Activated T-helper 1 cell treated with anti-CD3 and anti-CD28 coated beads, Interleukin-2, amount 50 U/mL, for 16 hours (primary cell): ENCODE measurements around the gene MAP2K6.
"Not testable (repeated sequence)": the region's sequence is repeated elsewhere in the genome, so short reads cannot be mapped to it uniquely, and the experiment has no call there.

Experiments used
- DNase-seq, 2 donors: peaks; one replicate each; pipeline ENCODE4 v3.0.0-alpha.2; 2020; ENCODE audit warnings: low read depth in 1 of 2, low spot score in 1 of 2

Gene MAP2K6

DNA sequence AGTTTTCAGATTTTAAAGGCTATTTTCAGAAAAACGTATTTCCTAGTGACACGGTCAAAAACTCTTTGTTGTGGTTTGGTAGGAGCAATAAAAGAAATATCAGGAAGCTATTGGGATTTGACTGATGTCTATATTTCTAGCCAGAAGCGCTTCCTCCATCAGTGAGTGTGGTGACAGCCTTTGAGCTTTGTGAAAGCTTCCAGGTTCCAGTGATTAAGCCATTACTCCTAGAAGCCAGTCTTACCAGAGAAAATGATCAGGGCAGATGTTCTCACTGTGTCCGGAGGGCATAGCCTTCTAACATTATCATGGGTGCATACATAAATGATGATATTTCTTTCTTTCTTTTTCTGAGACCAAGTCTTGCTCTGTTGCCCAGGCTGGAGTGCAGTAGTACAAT, 39.6 kb downstream of the MAP2K6 start:
- no peak for DNase-seq

DNA sequence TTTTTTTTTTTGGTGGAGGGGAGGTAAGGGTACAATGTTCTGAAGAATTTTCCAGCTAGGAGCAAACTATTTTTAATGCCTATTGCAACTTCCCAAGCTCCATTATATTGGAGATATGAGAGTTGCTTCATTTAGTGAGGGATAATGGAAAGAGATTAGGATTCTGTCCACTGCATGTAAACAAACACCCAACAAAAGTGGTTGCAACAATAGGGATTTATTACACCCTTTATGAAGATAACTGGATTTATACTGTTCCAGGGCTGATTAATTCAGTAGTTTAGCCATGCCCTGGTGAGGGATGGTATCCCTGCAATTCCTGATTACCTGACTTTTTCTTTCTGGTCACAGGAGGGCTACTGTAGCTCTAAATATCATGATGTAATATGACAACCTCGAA, 40.5 kb downstream of the MAP2K6 start:
- DNase-seq: no peak

DNA sequence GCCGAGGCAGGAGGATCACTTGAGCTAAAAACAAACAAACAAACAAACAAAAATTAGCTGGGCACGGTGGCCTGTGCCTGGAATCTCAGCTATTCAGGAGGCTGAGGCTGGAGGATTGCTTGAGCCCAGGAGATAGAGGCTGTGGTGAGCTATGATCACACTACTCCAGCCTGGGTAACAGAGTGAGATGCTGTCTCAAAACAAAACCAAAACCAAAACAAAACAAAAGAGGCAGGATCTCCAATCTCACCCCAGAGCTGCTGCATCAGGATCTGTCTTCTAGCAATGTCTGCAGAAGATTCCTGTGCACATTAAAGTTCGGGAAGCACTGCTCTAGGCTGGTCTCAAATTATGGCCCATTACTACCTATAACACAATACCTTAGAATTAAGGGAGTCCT, 43.1 kb downstream of the MAP2K6 start:
- no peak for DNase-seq

DNA sequence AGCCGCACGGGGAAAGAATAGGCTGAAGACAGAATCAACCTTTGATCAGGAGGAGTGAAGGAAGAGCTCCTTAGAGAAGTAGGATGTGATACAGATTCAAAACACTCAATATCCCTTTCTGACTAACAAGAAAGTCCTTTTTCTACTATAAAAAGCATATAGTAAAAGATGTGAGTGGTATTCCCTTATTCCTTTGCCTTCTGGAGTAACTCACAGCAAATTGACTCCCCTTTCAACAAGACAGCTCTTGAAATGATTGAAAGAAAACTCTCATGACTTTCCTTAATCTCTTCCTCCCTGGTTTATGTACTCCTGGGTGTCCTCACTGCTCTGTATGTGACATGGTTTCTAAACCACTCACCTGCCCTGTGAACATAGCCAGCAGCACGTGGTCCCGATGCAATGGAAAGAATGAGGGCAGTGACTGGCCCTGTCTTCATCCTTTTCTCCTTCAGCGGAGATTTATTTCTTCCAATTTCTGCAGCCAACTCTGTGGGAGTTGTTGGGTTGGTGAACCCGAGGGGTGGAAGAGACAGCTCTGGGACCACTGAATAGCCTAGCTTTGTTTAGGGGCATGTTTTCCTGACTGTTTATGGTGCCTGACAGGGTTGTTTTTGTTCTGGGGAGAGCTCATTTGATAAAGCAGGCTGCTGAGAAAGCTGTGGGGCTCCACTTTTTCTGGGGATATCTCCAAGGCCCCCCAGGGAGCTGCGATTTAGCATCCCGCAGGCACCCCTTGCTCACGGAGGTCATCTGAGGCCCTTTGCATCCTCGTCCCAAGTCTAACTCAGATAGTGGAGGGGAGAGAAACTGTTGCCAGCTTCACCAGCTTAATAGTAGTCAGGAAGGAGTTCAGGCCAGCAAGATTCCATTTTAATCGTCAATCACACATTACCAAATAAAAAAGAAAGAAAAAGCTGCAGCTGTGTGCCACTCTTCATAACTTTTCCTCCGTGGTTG, 46.7 kb downstream of the MAP2K6 start:
- DNase-seq: no peak

DNA sequence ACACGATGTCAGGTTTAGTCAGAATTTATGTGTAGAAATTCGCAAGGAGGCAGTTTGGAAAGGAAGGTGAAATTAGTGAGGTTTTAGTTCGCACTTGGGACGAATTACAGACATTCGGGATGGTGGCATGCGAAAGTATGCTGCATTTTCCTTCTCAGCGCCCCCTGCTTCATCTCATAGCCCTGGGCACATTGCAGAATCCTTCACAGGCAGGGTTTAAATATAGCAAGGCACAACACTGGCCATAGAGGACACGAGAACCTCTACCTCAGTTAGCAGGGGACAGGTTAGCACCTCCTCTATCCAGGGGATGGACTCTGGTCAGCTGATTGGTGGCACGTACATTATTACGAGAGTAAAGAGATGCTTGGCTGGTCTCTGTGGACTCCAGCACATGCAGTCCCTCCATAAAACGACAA, 47.5 kb downstream of the MAP2K6 start:
- DNase-seq: no peak

DNA sequence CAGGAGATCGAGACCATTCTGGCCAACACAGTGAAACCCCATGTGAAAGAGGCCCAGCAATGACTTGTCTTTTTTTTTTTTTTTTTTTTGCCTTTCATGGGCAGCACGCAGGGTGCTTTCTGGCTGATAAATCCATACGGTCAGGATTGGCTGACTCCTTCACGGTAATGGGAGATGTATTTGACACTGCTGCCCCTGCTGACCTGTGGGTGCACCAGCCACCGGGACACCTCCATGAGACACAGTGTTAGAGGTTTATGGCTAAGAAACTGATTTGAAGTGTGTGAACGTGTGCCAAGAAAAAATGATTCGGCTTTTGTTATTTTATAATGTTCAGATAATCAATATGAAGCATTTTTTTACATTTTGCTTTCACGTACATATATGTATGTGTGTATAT, 48.4 kb downstream of the MAP2K6 start:
- no peak for DNase-seq

DNA sequence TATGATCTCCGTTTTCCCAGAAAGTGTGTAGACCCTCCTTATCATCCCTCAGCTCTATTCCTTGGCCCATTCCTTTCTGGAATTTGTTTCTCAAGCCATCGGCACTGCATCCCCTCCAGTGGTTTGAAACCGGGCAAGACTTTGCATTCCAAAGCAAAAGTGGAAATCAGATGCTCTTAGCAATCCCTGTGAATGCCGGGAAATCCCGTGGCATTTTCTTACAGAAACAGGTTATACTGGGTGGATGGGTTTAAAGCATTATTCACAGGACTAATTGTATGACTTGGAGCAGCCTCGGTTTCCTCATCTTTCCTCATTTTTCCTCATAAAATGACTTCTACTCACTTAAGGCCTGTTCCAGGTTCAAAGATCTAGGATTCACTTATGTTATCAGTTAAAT, 52.0 kb downstream of the MAP2K6 start:
- no peak for DNase-seq

DNA sequence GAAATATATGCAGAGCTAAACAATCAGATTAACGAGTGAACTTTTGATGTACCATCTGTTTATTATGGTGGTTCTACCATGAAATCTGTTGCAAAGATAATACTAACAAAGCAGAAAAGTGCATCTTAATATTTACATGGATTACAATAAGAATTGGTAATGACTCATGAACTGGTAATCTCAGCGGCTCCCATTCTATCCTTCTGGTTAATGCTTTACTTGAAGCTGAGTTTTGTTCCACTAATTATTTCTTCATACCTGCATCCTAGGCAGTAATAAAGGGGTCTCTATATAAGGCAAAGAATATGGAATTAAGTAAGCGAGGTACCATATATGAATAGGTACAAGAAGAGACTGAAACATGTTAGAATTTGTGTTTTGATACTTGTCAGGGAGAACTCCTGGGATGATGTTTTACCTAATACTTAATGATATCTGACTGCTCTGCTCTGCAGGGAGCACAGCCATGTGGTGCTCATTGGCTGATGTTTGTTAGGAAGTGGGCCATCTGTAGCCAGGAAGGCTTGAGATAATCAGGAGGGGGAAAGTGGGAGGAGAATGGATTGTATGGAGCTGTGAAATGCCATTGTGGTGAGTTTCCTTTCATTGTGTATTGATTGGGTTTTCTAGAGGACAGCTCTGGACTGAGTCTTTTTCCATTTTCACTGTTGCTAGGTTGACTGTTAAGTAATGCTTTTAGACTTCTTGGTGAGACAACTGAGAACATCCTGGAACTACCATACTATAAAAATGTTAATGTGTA, 52.6 kb downstream of the MAP2K6 start:
- DNase-seq: no peak

DNA sequence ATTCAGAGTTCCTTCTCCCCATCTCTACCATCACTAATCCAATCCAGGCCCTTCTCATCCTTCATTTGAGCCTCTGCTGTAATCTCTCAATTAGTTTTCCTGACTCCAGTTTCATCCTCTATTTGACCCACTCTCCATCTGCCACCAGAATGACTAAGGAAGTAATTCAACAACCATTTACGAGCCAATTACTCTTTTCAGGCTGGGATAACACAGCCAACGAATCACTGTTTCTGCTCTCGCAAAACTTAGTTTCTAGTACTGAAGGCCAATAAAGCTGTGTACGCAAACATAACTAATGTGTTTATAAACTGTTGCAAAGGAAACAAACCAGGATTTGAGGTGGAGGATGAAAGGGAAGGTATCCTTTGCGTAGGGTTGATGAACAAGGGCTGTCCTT, 53.7 kb downstream of the MAP2K6 start:
- DNase-seq: no peak

DNA sequence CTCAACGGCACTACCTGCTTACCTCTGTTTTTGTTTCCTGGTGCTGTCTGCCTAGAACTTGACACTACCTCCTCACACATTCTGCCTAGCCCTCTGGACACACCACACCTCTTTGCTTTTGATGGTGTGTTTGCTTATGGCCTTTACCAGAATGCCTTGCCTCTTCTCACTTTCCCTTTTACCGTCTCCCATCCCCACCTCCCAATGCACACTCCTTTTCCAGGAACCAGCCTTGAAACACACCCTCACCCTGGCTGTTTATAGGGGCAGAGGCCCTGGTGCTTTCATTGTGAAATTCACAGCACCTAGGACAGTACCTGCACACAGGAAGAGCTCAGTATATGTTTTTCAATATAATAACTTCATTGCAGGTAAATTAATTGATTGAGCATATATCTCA, 56.2 kb downstream of the MAP2K6 start:
- DNase-seq: no peak

DNA sequence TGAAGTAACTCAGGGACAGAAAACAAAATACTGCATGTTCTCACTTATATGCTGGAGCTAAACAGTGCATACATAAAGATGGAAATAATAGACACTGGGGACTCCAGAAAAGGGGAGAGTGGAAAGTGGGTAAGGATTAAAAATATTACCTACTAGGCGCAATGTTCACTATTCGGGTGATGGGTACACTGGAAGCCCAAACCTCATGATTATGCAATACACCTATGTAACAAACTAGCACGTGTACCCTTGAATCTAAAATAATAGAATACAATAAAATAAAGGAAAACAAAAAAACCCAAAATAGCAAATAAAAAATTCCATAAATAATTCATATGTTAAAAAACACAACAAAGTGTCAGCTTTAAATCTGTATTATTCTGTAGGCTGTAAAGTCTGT, 56.9 kb downstream of the MAP2K6 start:
- no peak for DNase-seq

DNA sequence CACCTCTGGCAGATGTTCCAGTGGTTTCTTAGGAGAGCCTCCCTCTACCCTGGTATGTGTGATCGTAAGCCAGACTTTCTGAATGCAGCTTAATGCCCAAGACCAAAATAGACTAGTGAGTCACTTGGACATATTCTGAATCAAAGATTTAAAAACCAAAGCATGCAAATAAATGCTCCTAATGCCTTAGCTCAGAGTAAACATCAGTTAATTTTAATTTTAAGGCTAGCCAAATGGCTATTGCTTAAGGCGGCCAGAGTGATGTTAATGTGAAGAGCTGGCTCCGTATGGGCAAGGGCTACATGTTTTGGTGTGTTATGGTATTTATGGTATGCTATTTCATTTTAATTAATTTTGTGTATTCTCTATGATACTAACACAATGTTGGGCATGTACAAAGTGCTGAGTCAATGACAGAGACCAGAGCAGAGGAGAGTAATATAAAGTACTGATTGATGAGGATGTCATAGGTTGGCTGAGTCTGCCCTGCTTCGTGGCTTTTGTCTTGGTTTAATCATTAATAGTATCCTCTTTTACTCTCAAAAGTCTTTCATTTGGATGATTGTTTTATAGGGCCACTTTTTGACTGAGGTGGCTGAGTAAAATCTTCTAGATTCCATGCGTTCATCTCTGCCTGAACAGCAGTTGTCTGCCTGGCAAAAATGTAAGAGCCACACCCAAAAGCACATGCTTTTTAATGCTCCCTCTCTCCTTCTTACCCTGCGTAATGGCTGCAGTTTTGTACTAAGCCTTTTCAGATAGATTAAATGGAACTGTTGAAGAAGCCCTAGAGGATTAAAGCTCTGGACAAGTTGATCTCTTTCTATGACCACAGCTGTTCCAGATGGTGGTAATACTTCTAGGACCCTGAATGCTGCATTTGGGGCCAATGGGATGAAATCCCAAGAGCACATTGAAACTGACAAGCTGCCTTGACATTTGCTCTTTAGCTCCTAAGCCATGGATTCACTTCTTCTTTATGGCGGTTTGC, 59.6 kb downstream of the MAP2K6 start:
- no peak for DNase-seq

DNA sequence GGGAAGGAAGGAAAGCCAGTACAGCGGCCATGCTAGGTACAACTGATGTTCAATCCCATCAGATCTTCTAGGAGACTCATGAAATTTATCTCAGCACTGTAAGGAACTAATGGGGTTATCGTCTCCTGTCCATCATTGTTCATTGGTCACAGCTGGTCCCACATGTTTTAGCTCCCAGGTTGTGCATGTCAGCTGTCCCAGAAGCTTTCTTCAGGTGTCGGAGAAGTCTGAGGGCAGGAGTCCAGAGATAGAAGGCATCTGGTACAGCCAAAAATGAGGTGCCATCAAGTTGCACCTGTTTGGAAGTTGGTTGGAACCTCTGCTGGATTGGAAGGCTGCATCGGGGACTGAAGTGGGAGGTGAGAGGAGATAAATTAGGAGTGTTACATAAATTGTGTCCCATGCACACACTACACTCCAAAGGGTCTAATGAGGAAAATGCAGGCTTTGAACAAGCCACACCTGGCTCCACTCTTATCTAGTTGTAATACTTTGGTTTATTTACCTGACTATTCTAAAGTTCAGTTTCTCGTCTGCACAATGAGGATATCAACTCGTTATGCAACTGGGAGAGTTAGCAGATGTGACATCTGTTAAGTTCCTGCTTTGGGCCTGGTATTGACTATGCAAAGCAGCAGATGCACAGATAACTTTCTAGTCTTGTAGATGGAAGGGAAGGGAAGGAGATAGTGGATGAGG, 62.9 kb downstream of the MAP2K6 start:
- no peak for DNase-seq

DNA sequence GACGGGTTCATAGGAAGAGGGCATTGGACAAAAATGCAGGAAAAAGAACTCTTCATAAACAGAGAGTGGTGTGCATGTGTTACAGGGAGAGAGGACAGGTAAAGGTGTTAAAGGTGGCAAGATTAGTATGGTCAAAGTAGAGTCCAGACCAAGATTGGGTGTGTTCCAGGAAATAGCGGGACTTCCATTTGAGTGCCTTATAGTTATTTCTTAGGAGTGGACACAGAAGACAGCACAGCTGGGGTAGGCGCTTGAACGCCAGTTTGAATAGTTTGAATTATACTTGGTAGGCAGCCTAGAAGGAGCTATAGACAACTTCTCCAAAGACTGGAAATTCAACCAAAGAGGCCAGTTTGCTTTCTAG, 63.4 kb downstream of the MAP2K6 start:
- no peak for DNase-seq

DNA sequence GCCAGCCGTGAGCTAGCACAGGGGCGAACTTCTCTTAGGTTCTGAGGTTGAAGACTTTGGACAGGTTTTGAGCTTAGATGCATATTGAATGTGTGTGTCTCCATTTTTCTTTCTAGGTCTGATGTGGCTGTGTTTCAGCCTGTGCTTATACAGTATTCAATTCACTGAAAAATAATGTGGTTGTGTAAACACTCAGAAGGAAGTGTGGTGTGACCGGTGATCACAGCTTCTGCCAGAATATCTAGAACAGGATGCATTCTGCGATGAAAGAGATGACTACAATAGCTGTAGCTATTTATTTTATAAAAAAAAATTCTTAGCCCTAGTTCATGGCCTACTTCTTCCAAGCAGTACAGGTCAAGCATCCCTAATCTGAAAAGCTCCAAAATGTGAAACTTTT, 64.4 kb downstream of the MAP2K6 start:
- DNase-seq: no peak

DNA sequence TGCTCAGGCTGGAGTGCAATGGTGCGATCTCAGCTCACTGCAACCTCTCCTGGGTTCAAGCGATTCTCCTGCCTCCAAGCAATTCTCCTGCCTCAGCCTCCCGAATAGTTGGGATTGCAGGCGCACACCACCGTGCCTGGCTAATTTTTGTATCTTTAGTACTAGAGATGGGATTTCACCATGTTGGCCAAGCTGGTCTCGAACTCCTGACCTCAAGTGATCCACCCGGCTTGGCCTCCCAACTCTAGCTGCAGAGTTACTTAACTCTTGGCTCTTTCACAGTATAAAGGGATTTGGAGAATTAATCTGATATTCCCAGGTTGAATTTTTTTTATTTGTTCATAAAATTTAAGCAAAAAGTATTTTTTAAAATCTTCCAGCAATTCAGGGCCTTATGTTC, 65.3 kb downstream of the MAP2K6 start:
- DNase-seq: not testable (repeated sequence)

DNA sequence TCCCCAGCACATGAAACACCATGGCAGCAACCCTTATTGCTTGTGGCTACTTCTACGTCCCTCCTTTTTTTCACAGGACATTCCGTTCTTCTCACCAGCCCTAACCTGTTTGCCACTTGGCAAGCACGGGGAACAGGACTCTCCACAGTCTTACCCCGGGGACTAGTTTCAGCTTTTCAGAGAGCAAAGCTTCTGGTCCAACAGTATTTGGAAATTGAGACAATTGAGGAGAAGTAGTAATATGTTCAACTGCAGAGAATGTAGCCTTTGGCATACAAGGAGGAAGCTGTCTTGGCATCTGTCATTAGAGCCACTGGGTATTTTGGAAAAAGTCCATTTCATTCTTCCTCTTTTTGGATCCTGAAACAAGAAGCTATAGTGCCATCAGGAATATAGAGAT, 65.7 kb downstream of the MAP2K6 start:
- no peak for DNase-seq

DNA sequence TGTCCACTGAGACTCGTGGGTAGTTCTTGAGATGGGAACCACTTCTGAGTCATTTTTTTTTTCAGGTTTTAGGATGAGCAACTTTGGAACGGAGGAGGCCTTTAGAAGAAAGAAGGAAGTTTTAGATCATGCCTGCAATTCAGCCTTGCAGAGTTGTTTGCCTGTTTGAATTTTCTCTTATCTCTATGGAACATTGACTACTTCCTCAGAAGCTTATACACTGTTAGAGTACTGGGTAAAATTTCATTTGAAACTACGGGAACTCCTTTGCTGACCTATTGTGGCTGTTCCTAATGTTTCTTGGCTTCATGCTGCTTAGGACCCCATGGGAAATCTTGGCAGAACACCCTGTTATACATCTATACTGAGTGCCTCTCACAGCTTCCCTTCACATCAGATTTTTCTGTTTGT, 70.8 kb downstream of the MAP2K6 start:
- DNase-seq: no peak

DNA sequence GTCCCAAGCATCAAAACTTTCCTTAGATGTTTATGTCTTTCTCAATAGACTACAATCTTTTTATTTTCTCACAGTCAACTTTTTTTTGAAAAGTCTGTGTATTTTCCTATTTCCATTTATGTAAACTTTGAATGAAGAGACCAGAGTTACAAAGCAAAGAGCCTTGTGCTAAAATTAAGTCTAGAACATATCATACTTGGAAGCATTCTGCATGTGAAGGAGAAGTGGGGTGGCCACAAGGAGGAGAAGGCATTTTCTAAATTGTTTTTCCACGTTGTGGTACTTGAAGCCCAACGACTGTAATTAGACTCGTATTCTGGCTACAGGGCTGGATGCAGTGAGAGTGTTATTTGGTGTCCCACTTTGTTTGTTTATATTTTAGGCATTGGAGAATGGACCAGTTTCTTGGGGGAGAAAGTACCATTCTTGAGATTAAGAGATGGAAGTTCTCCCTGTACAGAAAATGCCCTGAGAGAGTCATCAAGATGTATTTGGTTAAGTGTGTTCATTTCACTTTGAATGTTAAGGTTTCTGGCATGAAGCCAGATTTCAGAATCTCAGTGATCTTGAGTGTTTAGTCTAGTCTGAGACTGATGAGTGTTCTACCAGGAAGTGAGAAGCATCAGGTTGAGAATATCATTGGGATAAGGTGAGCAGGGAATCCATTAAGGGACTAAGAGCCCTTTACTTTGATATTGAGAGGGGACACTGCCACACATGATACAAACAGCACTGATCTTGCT, 71.6 kb downstream of the MAP2K6 start:
- DNase-seq: no peak
